ENCODE measurements around the gene CHST14. TPM values are rescaled to one million over a fixed set of nuclear protein-coding genes. Genes with fewer than 3 reads are reported as not detected.
"Not testable (repeated sequence)": the region's sequence is repeated elsewhere in the genome, so short reads cannot be mapped to it uniquely, and the experiment has no call there.

CHST14 gene
- total RNA-seq, 1 donor from 2014 or later: 8.4 TPM

DNA sequence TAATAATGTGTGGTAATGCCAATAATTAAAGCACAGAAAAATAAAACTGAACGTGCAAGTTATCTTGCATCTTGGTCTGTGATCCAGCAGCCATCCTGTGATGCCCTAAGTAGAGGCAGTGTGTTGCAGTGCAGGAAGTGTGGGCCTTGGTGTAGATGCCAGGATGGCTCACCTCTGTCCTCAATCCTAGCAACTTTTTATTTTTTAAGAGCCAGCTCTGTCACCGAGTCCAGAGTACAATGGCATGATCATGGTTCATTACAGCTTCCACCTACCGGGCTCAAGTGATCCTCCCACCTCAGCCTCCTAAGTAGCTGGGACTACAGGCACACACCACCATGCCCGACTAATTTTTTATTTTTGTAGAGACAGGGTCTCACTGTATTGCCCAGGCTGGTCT is 22.4 kb upstream of the CHST14 start:
- Histone ChIP-seq H3K27ac (replicated peaks) (no peak overlapping the region), H3K4me1 (peaks cover 66% of the 10 kb centered on the region), H3K4me3 (no peak overlapping the region), H3K9me3 (replicated peaks) (no peaks in the 10 kb centered on the region), H3K27me3 (ENCODE audit: low read depth) (no peaks in the 10 kb centered on the region), H3K36me3 (no peaks in the 10 kb centered on the region)
- intact Hi-C loops (cut with micrococcal nuclease): no loop called here
- TF ChIP-seq, protein P1, sequence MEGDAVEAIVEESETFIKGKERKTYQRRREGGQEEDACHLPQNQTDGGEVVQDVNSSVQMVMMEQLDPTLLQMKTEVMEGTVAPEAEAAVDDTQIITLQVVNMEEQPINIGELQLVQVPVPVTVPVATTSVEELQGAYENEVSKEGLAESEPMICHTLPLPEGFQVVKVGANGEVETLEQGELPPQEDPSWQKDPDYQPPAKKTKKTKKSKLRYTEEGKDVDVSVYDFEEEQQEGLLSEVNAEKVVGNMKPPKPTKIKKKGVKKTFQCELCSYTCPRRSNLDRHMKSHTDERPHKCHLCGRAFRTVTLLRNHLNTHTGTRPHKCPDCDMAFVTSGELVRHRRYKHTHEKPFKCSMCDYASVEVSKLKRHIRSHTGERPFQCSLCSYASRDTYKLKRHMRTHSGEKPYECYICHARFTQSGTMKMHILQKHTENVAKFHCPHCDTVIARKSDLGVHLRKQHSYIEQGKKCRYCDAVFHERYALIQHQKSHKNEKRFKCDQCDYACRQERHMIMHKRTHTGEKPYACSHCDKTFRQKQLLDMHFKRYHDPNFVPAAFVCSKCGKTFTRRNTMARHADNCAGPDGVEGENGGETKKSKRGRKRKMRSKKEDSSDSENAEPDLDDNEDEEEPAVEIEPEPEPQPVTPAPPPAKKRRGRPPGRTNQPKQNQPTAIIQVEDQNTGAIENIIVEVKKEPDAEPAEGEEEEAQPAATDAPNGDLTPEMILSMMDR (IDR thresholded peaks at IDR 0.05; ENCODE audit: borderline replicate concordance): no peak
- no peak for DNase-seq

DNA sequence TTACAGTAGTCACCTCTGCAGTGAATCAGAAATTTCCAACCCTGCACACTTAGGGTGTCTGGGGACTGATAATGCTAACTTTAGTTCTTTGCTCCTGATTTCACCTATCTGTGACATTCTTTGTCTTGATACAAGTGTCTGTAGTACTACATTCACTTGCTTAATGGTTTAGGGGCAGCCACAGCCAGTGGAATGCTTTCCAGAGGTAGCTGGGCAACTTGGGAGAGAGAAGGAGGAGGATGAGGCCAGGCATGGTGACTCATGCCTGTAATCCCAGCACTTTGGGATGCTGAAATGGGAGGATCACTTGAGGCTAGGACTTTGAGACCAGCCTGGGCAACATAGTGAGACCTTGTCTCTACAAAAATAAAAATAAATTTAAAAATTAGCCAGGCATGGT is 21.5 kb upstream of the CHST14 start:
- Histone ChIP-seq H3K27ac (replicated peaks) (no peak overlapping the region), H3K36me3 (no peaks in the 10 kb centered on the region), H3K27me3 (ENCODE audit: low read depth) (no peaks in the 10 kb centered on the region), H3K4me3 (no peak overlapping the region), H3K9me3 (replicated peaks) (no peaks in the 10 kb centered on the region), H3K4me1 (peaks cover 67% of the 10 kb centered on the region)
- intact Hi-C loops (cut with micrococcal nuclease): no loop called here
- DNase-seq: no peak
- TF ChIP-seq, protein P1 (IDR thresholded peaks at IDR 0.05; ENCODE audit: borderline replicate concordance): no peak

DNA sequence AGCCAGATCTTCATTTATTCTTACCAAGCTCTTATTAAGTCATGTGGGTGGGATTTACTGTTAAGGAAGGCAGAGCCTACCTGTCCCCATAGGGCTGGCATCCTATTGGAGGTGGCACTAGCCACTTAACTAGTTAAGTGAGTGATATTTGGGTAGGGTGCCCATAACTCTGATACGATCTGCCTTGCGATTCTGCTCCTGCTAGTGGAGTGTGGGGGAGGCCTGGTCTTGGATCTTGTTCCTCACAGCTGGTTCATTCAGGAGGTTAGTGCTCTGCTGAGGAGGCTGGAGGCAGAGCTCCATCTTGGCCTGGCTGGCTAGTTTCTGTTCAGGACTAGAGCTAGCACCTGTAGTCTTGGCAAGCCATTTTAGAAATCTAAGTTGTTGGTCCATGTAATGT is 20.7 kb upstream of the CHST14 start:
- Histone ChIP-seq H3K27ac (replicated peaks) (no peak overlapping the region), H3K9me3 (replicated peaks) (no peaks in the 10 kb centered on the region), H3K4me1 (peaks cover 67% of the 10 kb centered on the region), H3K4me3 (no peak overlapping the region), H3K27me3 (ENCODE audit: low read depth) (no peaks in the 10 kb centered on the region), H3K36me3 (no peaks in the 10 kb centered on the region)
- DNase-seq: no peak
- intact Hi-C loops (cut with micrococcal nuclease): no loop called here
- TF ChIP-seq, protein P1 (IDR thresholded peaks at IDR 0.05; ENCODE audit: borderline replicate concordance): no peak

DNA sequence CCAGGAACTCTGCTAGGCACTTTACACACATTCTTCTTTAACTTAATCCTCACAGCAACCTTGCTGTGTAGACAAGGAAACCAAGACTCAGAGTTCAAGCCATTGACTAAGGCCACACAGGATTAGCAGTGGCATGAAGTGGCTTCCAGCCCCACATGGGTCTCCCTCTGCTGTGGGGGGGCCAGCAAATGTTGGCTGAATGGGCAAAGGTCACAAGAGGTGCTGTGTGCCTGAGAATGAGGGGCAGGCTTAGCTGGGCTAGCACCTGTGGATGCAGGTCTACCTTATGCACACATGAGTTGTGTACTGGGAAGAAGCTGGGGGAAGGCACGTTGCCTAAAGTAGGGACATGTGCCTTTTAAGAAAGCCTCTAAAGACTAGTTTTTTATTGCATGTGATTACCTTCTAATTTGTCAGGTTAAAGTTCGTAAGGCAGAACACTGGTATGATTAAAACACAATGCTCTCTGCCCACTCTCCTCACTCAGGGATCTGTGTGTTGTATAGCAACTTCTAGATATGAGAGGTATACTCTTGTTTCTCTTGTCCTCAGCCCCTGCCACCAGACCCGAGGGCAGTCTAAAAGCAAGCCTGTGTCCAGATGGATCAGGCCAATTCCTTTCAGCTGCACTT is 19.1 kb upstream of the CHST14 start:
- DNase-seq: no peak
- Histone ChIP-seq H3K4me3 (no peak overlapping the region), H3K36me3 (no peaks in the 10 kb centered on the region), H3K4me1 (peaks cover 69% of the 10 kb centered on the region), H3K27me3 (ENCODE audit: low read depth) (no peaks in the 10 kb centered on the region), H3K9me3 (replicated peaks) (no peaks in the 10 kb centered on the region), H3K27ac (replicated peaks) (no peak overlapping the region)
- intact Hi-C loops (cut with micrococcal nuclease): no loop called here
- TF ChIP-seq, protein P1 (IDR thresholded peaks at IDR 0.05; ENCODE audit: borderline replicate concordance): no peak

DNA sequence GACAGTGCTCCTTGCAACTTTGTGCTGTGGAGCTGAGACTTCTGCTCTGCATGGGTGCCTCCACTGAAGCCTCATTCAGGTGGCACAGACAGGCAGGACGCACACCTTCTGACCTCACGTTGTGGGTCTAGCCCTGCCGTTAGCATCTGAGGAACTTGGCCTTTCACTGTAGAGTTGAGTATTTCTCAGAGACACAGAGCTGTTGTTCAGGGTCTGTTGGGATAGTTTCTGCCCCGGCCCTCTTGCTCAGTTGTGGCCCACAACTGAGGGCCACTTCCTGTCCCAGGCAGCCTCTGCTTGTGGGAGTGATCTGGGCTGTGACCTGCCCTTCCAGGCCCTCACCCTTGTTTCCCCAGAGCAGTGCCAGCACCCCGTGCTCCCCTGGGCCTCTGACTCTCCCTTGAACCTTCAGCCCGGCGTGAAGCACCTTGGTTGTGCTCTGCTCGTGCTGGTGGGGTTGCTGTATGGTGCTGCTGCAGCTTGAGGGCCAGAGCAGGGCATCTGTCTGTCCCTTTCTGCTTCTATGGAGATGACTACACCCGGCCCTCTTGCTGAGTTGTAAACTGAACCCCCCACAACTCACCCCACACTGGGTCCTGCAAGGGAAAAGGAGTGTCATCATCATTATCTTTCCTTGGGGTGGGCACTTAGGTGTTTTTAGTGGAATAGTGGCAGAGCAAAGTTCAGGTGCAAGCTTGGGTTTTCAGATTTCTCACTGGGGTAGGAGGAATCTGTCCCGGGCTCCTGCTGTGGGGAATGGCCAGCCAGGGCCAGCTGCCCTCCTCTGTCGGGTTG is 18.3 kb upstream of the CHST14 start:
- H3K27me3 ChIP-seq (ENCODE audit: low read depth): no peaks in the 10 kb centered on the region
- H3K4me3 ChIP-seq: no peak overlapping the region
- no peaks in the 10 kb centered on the region for H3K9me3 ChIP-seq (replicated peaks)
- H3K36me3 ChIP-seq: no peaks in the 10 kb centered on the region
- TF ChIP-seq, protein P1 (IDR thresholded peaks at IDR 0.05; ENCODE audit: borderline replicate concordance): no peak
- intact Hi-C loops (cut with micrococcal nuclease): no loop called here
- no peak overlapping the region for H3K27ac ChIP-seq (replicated peaks)
- H3K4me1 ChIP-seq: peaks cover 76% of the 10 kb centered on the region
- no peak for DNase-seq

DNA sequence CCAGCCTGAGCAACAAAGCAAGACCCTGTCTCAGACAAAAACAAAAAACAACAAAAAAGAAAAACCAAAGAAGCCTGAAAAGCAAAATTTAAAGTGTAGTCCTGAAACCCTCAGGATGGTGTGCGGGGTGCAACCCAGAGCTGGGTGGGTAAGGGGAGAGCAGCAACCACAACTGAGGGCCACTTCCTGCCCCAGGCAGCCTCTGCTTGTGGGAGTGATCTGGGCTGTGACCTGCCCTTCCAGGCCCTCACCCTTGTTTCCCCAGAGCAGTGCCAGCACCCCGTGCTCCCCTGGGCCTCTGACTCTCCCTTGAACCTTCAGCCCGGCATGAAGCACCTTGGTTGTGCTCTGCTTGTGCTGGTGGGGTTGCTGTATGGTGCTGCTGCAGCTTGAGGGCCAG is 16.8 kb upstream of the CHST14 start:
- H3K27ac ChIP-seq (replicated peaks); H3K36me3 ChIP-seq; H3K4me3 ChIP-seq; intact Hi-C loops (cut with micrococcal nuclease); H3K9me3 ChIP-seq (replicated peaks); H3K27me3 ChIP-seq (ENCODE audit: low read depth); DNase-seq: not testable (repeated sequence)
- H3K4me1 ChIP-seq: peaks cover 76% of the 10 kb centered on the region

Measured in left ventricle myocardium inferior (tissue), 1 donor.